HepG2 (cell line): ENCODE results near the gene OVOL2. TPM values are rescaled to one million over a fixed set of nuclear protein-coding genes. Genes with fewer than 3 reads are reported as not detected.

Experiments
- CHD4 ChIP-seq: fragments of 200-600 bp; sonication (generic); IDR thresholded peaks from 2 replicates; pipeline ENCODE4 v1.7.0; 2017; ENCODE audit warnings: mild to moderate bottlenecking, low read length, borderline replicate concordance
- CREB1 ChIP-seq, 2 experiments: fragments of 450-650 bp in 1 of 2; IDR thresholded peaks; 2 replicates each; pipeline ENCODE4 v1.6.1; 2016 to 2017; ENCODE audit warnings: control low read depth in 1 of 2, mild to moderate bottlenecking in 1 of 2, missing compliant biosample characterization in 1 of 2, missing genetic modification characterization in 1 of 2
- DNMT1 ChIP-seq: sonication (generic); formaldehyde crosslinking; IDR thresholded peaks from 2 replicates; pipeline ENCODE4 v1.5.1; 2020; ENCODE audit warnings: mild to moderate bottlenecking, missing genetic modification reagents
- DPF2 ChIP-seq: sonication (generic); formaldehyde crosslinking; IDR thresholded peaks from 2 replicates; pipeline ENCODE4 v1.4.0; 2020; ENCODE audit warnings: mild to moderate bottlenecking, low read depth, missing genetic modification reagents, borderline replicate concordance
- DR1 ChIP-seq: sonication (generic); formaldehyde crosslinking; IDR thresholded peaks from 2 replicates; pipeline ENCODE4 v1.8.0; 2021; ENCODE audit warnings: mild to moderate bottlenecking, missing genetic modification reagents, inconsistent platforms
- KAT2B ChIP-seq: fragments of 150-350 bp; IDR thresholded peaks from 2 replicates; pipeline ENCODE4 v1.6.1; 2014; ENCODE audit warnings: low read depth, low read length, borderline replicate concordance
- NR3C1 ChIP-seq: sonication (generic); formaldehyde crosslinking; IDR thresholded peaks from 2 replicates; pipeline ENCODE4 v1.4.0; 2020; ENCODE audit warnings: missing genetic modification reagents
- PLRG1 ChIP-seq: fragments of 450-650 bp; conservative IDR thresholded peaks from 2 replicates; pipeline ENCODE4 v1.6.1; 2016
- RBM39 ChIP-seq: fragments of 200-400 bp; formaldehyde crosslinking; IDR thresholded peaks from one replicate; pipeline ENCODE4 v1.6.1; 2018; ENCODE audit warnings: antibody characterized with exemption, mild to moderate bottlenecking, low read depth, low read length; ENCODE audit not compliant: poor library complexity, severe bottlenecking
- REL ChIP-seq: sonication (generic); formaldehyde crosslinking; conservative IDR thresholded peaks from 2 replicates; pipeline ENCODE4 v1.8.0; 2022; ENCODE audit warnings: mild to moderate bottlenecking, missing genetic modification reagents, moderate library complexity
- SETDB1 ChIP-seq: sonication (generic); formaldehyde crosslinking; IDR thresholded peaks from 2 replicates; pipeline ENCODE4 v1.5.1; 2020; ENCODE audit warnings: missing genetic modification reagents, mild to moderate bottlenecking, borderline replicate concordance
- SP5 ChIP-seq: IDR thresholded peaks from 2 replicates; pipeline ENCODE4 v1.6.1; 2016; ENCODE audit warnings: low read depth, borderline replicate concordance
- TBX2 ChIP-seq: sonication (generic); formaldehyde crosslinking; IDR thresholded peaks from 2 replicates; pipeline ENCODE4 v1.5.0; 2020; ENCODE audit warnings: missing genetic modification reagents, mild to moderate bottlenecking, borderline replicate concordance
- ZMYM4 ChIP-seq: sonication (generic); formaldehyde crosslinking; IDR thresholded peaks from 2 replicates; pipeline ENCODE4 v1.8.1; 2023; ENCODE audit warnings: mild to moderate bottlenecking, missing genetic modification reagents
- ZNF180 ChIP-seq: sonication (generic); formaldehyde crosslinking; IDR thresholded peaks from 2 replicates; pipeline ENCODE4 v1.4.0; 2020; ENCODE audit warnings: low read depth, missing genetic modification reagents, borderline replicate concordance
- ZNF234 ChIP-seq: sonication (generic); formaldehyde crosslinking; conservative IDR thresholded peaks from 2 replicates; pipeline ENCODE4 v1.5.1; 2020; ENCODE audit warnings: mild to moderate bottlenecking, missing genetic modification reagents
- ZNF629 ChIP-seq: sonication (generic); formaldehyde crosslinking; conservative IDR thresholded peaks from 2 replicates; pipeline ENCODE4 v1.5.0; 2020; ENCODE audit warnings: missing genetic modification reagents
- ZSCAN20 ChIP-seq: sonication (generic); formaldehyde crosslinking; IDR thresholded peaks from 2 replicates; pipeline ENCODE4 v1.4.0; 2020; ENCODE audit warnings: missing genetic modification reagents, mild to moderate bottlenecking, borderline replicate concordance
- ZSCAN25 ChIP-seq: sonication (generic); formaldehyde crosslinking; IDR thresholded peaks from 2 replicates; pipeline ENCODE4 v1.8.0; 2022; ENCODE audit warnings: mild to moderate bottlenecking, missing genetic modification reagents
- polyA plus RNA-seq, 8 experiments: library from polyadenylated mRNA; depleted of rRNA in 3 of 8; stranded (reverse) in 7 of 8; unstranded in 1 of 8; fragments of >200 nt; fragmentation: Illumina TruSeq in 4 of 8; extraction: Trizol in 4 of 8; gene quantifications; 2 replicates each; pipeline versions ENCODE4 v1.2.1 to v1.2.3, GENCODE V29; 2011 to 2016; ENCODE audit warnings: low read depth in 4 of 8, missing spikeins in 1 of 8, mixed read lengths in 1 of 8; ENCODE audit not compliant: insufficient read depth in 1 of 8
- total RNA-seq, 5 experiments: library from RNA; depleted of rRNA; stranded (reverse); fragments of >200 nt; fragmentation: Illumina TruSeq; extraction: Trizol; gene quantifications; 2 replicates each; pipeline ENCODE4 v1.2.3, GENCODE V29; 2016; ENCODE audit warnings: low read depth in 1 of 5
- TF ChIP-seq, protein P1 (sequence below): sonication (generic); formaldehyde crosslinking; IDR thresholded peaks from 2 replicates; pipeline ENCODE4 v1.5.1; 2020; ENCODE audit warnings: missing genetic modification reagents, mild to moderate bottlenecking, borderline replicate concordance
- TF ChIP-seq, protein P2 (sequence below), 2 experiments: fragments of 450-650 bp in 1 of 2; sonication (generic) in 1 of 2; formaldehyde crosslinking; IDR thresholded peaks; 2 replicates each; pipeline versions ENCODE4 v1.5.0 to v1.8.0; 2020 to 2022; ENCODE audit warnings: mild to moderate bottlenecking in 1 of 2, missing genetic modification reagents in 1 of 2
- TF ChIP-seq, protein P3 (sequence below): sonication (generic); formaldehyde crosslinking; IDR thresholded peaks from 2 replicates; pipeline ENCODE4 v1.8.0; 2022; ENCODE audit warnings: mild to moderate bottlenecking, missing genetic modification reagents, moderate library complexity
- TF ChIP-seq, protein P4 (sequence below): sonication (generic); formaldehyde crosslinking; IDR thresholded peaks from 2 replicates; pipeline ENCODE4 v1.4.0; 2020; ENCODE audit warnings: missing genetic modification reagents
- TF ChIP-seq, protein P5 (sequence below): sonication (generic); formaldehyde crosslinking; IDR thresholded peaks from 2 replicates; pipeline ENCODE4 v1.4.0; 2020; ENCODE audit warnings: mild to moderate bottlenecking, missing genetic modification reagents

The OVOL2 gene
- total and polyA plus RNA-seq, 2 of the 13 experiments (the other 11 are each of a cell fraction or from before 2014, with no cell fraction given): 0.20 to 0.31 TPM

DNA sequence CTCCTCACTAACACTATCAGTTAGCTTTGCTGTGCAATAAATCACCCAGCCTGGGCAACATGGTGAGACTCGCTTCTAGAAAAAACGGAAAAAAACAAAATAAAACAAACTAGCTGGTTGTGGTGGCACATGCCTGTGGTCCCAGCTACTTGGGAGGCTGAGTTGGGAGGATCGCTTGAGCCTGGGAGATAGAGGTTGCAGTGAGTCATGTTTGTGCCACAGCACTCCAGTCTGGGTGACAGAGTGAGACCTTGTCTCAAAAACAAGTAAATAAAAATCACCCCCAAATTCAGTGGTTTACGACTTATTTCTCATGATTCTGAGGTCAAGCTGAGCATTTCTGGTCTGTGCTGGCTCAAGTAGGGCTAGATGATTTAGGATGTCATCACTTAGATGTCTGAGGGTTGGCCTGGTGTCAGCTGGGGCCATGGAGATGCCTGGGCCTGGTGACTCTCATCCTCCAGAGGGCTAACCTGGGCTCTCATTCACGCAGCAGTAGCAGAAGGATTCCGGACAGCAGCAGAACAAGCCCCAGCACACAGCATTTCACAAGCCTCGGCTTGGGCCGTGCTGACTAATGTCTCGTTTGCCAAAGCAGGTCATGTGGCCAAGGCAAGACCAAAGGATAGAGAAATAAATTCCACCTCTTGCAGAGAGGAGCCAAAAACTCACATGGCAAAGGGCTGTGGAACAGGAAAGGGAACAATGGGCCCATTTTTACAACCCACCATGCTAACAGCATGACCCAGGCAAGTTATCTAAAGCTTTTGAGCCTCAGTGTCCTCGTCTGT is 56.4 kb downstream of the OVOL2 start (continued):
- TF ChIP-seq SETDB1 (CRISPR knock-in tag) (no peak), ZNF234 (CRISPR knock-in tag) (no peak), ZSCAN25 (no peak), KAT2B (no peak), ZMYM4 (no peak), CHD4 (0 out of 2 replicates have a peak, but pooled peaks have one; percentile 20), NR3C1 (CRISPR knock-in tag) (no peak), SP5 (CRISPR knock-in tag) (no peak), ZNF629 (CRISPR knock-in tag) (peak; percentile 92), ZNF180 (CRISPR knock-in tag) (no peak), DPF2 (CRISPR knock-in tag) (no peak), PLRG1 (no peak), RBM39 (no peak), TBX2 (CRISPR knock-in tag) (no peak), CREB1 (IDR thresholded peaks at IDR 0.05) (no peak), CREB1 (CRISPR knock-in tag; IDR thresholded peaks at IDR 0.05) (no peak), DR1 (CRISPR knock-in tag) (no peak), REL (CRISPR knock-in tag) (no peak), DNMT1 (no peak), ZSCAN20 (CRISPR knock-in tag) (no peak)
- TF ChIP-seq, protein P1, sequence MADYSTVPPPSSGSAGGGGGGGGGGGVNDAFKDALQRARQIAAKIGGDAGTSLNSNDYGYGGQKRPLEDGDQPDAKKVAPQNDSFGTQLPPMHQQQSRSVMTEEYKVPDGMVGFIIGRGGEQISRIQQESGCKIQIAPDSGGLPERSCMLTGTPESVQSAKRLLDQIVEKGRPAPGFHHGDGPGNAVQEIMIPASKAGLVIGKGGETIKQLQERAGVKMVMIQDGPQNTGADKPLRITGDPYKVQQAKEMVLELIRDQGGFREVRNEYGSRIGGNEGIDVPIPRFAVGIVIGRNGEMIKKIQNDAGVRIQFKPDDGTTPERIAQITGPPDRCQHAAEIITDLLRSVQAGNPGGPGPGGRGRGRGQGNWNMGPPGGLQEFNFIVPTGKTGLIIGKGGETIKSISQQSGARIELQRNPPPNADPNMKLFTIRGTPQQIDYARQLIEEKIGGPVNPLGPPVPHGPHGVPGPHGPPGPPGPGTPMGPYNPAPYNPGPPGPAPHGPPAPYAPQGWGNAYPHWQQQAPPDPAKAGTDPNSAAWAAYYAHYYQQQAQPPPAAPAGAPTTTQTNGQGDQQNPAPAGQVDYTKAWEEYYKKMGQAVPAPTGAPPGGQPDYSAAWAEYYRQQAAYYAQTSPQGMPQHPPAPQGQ (CRISPR knock-in tag): 0 out of 2 replicates have a peak, but pooled peaks have one; percentile 18
- TF ChIP-seq, protein P2, sequence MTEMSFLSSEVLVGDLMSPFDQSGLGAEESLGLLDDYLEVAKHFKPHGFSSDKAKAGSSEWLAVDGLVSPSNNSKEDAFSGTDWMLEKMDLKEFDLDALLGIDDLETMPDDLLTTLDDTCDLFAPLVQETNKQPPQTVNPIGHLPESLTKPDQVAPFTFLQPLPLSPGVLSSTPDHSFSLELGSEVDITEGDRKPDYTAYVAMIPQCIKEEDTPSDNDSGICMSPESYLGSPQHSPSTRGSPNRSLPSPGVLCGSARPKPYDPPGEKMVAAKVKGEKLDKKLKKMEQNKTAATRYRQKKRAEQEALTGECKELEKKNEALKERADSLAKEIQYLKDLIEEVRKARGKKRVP (CRISPR knock-in tag; IDR thresholded peaks at IDR 0.05): peak in 1 of 2 experiments; percentile 63; a peak in 1 of 4 replicates
- TF ChIP-seq, protein P3, sequence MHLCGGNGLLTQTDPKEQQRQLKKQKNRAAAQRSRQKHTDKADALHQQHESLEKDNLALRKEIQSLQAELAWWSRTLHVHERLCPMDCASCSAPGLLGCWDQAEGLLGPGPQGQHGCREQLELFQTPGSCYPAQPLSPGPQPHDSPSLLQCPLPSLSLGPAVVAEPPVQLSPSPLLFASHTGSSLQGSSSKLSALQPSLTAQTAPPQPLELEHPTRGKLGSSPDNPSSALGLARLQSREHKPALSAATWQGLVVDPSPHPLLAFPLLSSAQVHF (CRISPR knock-in tag): no peak
- TF ChIP-seq, protein P4, sequence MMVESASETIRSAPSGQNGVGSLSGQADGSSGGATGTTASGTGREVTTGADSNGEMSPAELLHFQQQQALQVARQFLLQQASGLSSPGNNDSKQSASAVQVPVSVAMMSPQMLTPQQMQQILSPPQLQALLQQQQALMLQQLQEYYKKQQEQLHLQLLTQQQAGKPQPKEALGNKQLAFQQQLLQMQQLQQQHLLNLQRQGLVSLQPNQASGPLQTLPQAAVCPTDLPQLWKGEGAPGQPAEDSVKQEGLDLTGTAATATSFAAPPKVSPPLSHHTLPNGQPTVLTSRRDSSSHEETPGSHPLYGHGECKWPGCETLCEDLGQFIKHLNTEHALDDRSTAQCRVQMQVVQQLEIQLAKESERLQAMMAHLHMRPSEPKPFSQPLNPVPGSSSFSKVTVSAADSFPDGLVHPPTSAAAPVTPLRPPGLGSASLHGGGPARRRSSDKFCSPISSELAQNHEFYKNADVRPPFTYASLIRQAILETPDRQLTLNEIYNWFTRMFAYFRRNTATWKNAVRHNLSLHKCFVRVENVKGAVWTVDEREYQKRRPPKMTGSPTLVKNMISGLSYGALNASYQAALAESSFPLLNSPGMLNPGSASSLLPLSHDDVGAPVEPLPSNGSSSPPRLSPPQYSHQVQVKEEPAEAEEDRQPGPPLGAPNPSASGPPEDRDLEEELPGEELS: no peak
- TF ChIP-seq, protein P5, sequence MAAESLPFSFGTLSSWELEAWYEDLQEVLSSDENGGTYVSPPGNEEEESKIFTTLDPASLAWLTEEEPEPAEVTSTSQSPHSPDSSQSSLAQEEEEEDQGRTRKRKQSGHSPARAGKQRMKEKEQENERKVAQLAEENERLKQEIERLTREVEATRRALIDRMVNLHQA (CRISPR knock-in tag): no peak
